KG1 (cell line): Measurements from ENCODE around the gene KCNH8.
"Not testable (repeated sequence)": the region's sequence is repeated elsewhere in the genome, so short reads cannot be mapped to it uniquely, and the experiment has no call there.

ENCODE experiments used
- DNase-seq: peaks from one replicate; lab custom pipeline; 2025; lab: John Stamatoyannopoulos, UW

KCNH8 gene

GRCh38 chr3:19147905-19148767, at the start of gene KCNH8:
KCNH8 (plus strand) TSS chr3:19148510; CDS start chr3:19148720, 210 bp downstream.
- no peak for DNase-seq

GRCh38 chr3:19102654-19103290, 45.5 kb upstream of the KCNH8 start:
- DNase-seq: not testable (repeated sequence)

GRCh38 chr3:19103510-19103909, 44.8 kb upstream of the KCNH8 start:
- DNase-seq: no peak

- no peak for DNase-seq
Observed at GRCh38 chr3:19104459-19104858, 43.9 kb upstream of the KCNH8 start.

GRCh38 chr3:19105826-19106225, 42.5 kb upstream of the KCNH8 start:
- DNase-seq: no peak

GRCh38 chr3:19106307-19106706, 42.0 kb upstream of the KCNH8 start:
- DNase-seq: no peak

GRCh38 chr3:19107719-19108118, 40.6 kb upstream of the KCNH8 start:
- no peak for DNase-seq

- DNase-seq: no peak
Observed at GRCh38 chr3:19110335-19110895, 37.9 kb upstream of the KCNH8 start.

GRCh38 chr3:19114461-19114860, 33.8 kb upstream of the KCNH8 start:
- DNase-seq: no peak

GRCh38 chr3:19116239-19116638, 32.1 kb upstream of the KCNH8 start:
- DNase-seq: no peak

GRCh38 chr3:19124752-19125151, 23.6 kb upstream of the KCNH8 start:
- DNase-seq: no peak

GRCh38 chr3:19139863-19140262, 8.4 kb upstream of the KCNH8 start:
- no peak for DNase-seq

- DNase-seq: peak; percentile 51
Observed at GRCh38 chr3:19146685-19147650, 1.3 kb upstream of the KCNH8 start.

- DNase-seq: no peak
Observed at GRCh38 chr3:19148768-19149091, 420 bp downstream of the KCNH8 start.

- peak; percentile 12 for DNase-seq
Observed at GRCh38 chr3:19149368-19149767, 1.1 kb downstream of the KCNH8 start.

- no peak for DNase-seq
Observed at GRCh38 chr3:19151171-19151570, 2.9 kb downstream of the KCNH8 start.

GRCh38 chr3:19154693-19155250, 6.5 kb downstream of the KCNH8 start:
- DNase-seq: no peak

GRCh38 chr3:19155375-19155774, 7.1 kb downstream of the KCNH8 start:
- no peak for DNase-seq

GRCh38 chr3:19159966-19160635, 11.8 kb downstream of the KCNH8 start:
- DNase-seq: no peak

GRCh38 chr3:19165654-19166053, 17.3 kb downstream of the KCNH8 start:
- no peak for DNase-seq

- DNase-seq: no peak
Observed at GRCh38 chr3:19171794-19172193, 23.5 kb downstream of the KCNH8 start.
